HG02852 (cell line): ENCODE data around the gene RAB41.
"Not testable (repeated sequence)": the region's sequence is repeated elsewhere in the genome, so short reads cannot be mapped to it uniquely, and the experiment has no call there.

Source experiments
- ATAC-seq: cut with Tn5 transposase; IDR thresholded peaks from one replicate; pipeline ENCODE4 v1.9.1; 2021; ENCODE audit warnings: mild to moderate bottlenecking, moderate library complexity; ENCODE audit not compliant: unreplicated experiment

RAB41 gene

DNA sequence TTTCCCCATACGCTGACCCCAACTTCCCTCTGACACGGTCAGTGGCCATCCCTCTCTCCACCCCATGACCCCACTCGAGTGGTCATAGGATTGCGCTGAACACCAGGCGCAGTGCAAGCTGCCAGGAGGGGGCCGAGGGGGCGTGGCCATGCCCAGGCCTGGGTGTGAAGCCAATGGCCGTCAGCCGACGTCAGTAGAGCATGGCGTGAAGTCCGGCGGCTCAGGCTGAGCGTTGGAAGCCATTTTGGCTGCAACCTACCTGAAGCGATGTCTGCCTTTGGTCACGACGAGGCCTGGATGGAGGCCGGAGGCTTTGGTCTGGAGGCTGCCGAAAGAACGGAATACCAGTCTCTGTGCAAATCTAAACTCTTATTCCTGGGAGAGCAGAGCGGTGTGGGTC lies at the start of gene RAB41:
Gene RAB41, plus strand, starts transcription at position 222 of the 400 bp plus-strand sequence. Its CDS starts 46 bp downstream, at position 268.
- ATAC-seq = no peak

- no peak for ATAC-seq
These were observed 47.6 kb upstream of the RAB41 start, which contains the start of gene AWAT1 for GRCh38 chrX:70234355-70234754. Gene AWAT1 (plus strand): TSS chrX:70234655. CDS start chrX:70234696, 41 bp downstream.

DNA sequence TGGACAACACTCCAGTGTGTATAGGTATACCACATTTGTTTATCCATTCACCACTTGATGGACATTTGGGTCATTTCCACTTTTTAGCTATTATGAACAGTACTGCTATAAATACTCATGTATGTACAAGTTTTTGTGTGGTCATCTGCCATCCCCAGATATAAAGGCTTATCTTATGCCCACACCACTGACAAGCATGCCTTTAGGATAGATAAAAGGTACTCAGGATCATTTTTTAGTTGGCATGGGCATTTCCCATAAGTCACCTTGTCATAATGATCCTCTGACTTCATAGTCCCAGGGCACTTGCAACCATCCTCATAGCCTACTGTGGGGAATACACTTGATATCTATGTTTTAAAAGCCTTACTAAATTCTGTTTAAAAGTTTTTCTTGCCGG lies 41.2 kb upstream of the RAB41 start:
- no peak for ATAC-seq

DNA sequence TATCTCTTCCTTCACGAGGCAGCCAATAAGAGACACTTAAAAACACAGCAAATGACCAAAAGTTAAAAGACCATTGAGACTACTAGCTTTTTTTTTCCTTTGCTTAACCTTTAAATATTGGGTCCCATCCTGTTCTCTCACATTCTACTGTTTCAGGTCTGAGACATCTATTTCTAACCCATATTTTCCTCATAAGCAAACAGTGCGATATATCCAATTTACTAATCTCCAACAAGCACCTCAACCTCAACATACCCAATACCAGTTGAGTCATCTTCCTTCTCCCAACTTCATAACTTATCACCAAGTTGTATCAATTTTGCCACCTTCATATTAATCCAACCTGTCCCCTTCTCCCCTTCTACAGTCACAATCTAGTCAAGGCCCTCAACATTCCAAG lies 40.5 kb upstream of the RAB41 start:
- ATAC-seq = no peak

GRCh38 chrX:70243601-70244000 lies 38.4 kb upstream of the RAB41 start:
- ATAC-seq = not testable (repeated sequence)

- ATAC-seq = no peak
These were observed 37.1 kb upstream of the RAB41 start for GRCh38 chrX:70244881-70245280.

- no peak for ATAC-seq
These were observed 34.7 kb upstream of the RAB41 start for GRCh38 chrX:70247252-70247651.

DNA sequence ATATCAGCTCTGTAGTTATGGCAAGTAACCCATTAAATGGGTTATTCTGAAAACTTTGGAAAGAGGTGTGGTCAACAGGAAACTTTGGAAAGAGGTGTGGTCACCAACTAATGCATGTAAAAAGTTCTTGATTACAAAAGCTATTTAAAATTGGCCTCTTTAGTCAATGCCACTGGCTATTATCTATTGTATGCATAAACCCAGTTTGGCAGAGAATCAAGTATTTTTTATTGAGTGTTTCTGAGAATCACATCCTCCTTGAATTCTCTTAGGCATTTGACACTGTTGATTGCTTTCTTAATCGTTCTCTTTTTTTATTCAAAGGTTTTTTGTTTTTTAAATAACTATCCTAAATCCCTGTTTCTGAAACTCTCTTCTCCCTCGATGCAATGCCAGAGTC lies 29.5 kb upstream of the RAB41 start:
- no peak for ATAC-seq

DNA sequence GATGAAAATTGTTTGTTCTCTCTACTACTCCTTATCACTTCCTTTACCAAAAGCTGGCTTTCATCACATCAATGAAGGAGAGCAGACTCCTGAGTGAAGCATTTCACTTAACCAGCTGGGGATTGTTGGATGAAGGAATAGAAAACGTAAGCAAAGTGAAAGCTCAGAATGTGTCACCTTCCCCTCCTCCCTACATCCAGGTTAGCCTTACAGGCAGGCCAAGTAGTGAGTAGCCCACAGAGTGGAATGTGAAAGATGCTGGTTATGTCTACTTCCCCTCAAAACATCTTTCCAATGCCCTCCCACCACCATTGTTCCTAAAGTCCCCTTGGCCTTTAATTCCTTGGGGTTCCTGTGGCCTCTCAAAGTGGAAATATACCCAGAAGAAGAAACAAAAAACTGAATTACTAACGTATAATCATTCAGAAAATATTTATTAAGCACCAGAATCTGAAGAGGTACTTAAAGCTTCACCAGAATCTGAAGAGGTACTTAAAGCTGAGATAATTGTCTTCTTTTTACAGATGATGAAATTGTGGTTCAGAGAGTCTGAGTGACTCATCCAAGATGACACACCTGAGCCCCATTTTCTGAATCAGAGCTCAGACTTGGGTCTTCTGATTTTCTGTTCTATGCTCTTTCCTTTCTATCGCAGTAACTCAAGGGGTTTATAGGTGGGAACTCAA lies 28.5 kb upstream of the RAB41 start:
- ATAC-seq = no peak

DNA sequence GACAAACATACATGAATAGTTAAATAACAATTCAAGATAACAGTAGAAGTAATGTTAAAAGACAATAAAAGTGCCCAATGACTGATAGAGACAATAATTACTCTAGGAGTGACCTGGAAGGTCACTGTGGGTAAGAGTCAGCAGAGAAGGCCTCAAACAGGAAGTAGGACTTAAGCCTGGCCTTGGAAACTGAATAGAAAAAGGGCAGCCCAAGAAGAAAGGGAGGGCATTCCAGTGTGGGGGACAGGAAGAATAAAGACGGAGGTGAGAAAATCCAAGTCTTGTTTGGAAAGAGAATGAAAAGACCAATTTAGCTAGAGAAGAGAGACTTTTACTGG lies 27.9 kb upstream of the RAB41 start:
- ATAC-seq = no peak

GRCh38 chrX:70254909-70255308 lies 27.1 kb upstream of the RAB41 start:
- ATAC-seq = no peak

DNA sequence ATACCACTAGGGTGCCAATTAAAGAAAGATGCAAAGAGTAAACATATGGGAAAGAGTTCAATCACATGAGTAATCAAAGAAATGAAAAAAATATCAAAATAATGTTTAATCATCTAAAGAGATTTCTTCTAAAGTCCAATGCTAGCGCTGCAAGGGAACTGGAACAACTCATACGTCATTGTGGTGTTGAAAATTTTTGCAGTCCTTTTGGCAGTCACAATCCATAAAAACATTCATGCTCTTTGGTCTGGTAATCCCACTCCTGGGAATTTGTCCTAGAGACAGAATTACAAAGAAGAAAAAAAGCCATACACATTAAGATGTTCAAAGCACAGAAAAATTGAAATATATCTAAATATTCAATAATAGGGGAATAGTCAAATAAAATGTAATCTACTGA lies 26.5 kb upstream of the RAB41 start:
- no peak for ATAC-seq

- no peak for ATAC-seq
These were observed 24.3 kb upstream of the RAB41 start for GRCh38 chrX:70257423-70258288.

- ATAC-seq = no peak
These were observed 21.9 kb upstream of the RAB41 start, which contains the start of gene P2RY4 for GRCh38 chrX:70260104-70260503. Gene P2RY4 (minus strand): TSS chrX:70260204. CDS start chrX:70259624, 580 bp downstream.

DNA sequence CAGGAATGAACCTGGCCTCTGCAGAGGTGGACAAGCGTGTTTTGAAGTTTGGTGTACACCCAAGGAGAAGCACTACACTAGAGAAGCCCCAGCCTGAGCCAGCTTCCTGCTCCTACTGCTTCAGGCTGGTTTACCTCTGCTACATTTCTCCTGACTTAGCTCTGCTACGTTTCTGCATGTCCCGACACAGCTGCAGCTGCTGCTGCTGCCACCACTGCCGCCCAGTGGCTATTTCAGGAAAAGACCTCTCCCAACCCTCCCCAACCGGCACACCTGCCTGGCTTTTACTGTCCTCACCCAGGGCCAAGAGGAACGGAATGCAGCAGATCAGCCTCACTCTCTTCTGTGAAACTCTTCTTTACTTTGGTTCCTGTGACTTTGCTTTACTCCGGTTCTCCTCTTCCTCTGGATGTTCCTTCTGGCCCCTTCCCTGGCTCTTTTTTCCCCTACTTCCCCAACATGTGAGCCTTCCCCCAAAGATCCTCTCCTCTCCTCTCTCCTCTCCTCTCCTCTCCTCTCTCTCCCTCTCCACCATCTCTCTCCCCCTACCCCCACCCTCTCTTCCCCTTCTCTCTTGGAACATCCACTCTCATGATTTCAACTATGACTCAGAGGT lies 18.9 kb upstream of the RAB41 start:
- no peak for ATAC-seq

DNA sequence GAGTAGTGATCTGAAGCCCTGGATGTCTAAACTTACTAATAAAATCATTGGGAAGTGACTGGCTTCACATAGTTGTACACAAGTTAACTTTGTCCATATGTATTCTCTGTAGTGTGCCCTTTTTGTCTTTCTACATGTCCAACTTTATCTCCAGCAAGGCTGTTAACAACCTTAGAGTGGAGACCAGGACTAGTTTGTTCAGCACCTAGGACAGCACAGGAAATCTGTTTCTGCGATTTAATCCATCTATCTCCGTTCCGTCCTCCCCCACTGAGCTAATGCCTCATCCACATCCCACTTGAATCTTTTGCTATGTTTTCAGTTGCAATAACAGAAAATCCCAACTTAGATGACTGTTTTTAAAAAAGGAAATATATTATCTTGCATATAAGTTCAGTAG lies 17.2 kb upstream of the RAB41 start:
- no peak for ATAC-seq

DNA sequence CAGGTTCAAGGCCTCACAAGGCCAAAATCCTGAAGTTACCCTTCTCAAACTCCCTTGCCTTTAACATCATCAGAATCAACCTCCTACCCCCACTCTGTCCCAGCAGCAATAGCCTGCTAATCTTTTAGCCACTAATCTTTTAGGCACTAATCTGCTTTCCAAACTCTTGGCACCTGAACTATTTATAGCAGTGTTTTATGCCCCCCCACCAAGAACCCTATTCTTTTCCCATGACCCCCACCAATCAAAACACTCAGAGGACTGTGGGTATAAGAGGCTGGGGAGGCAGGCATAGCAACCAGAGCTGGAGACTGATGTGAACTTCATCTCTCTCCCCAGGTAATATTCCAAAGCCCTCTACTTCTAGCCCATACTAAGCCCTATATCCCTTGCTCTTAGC lies 13.9 kb upstream of the RAB41 start, which contains the start of gene ARR3:
Gene ARR3, plus strand, starts transcription at position 301 of the 400 bp plus-strand sequence. CDS start 1,052 bp downstream, outside the sequence.
- ATAC-seq = no peak

- ATAC-seq = not testable (repeated sequence)
These were observed 7.9 kb upstream of the RAB41 start for GRCh38 chrX:70274029-70274428.

GRCh38 chrX:70279081-70279480 lies 2.9 kb upstream of the RAB41 start:
- ATAC-seq = no peak

- ATAC-seq = no peak
These were observed 1.4 kb upstream of the RAB41 start for GRCh38 chrX:70280573-70280972.

DNA sequence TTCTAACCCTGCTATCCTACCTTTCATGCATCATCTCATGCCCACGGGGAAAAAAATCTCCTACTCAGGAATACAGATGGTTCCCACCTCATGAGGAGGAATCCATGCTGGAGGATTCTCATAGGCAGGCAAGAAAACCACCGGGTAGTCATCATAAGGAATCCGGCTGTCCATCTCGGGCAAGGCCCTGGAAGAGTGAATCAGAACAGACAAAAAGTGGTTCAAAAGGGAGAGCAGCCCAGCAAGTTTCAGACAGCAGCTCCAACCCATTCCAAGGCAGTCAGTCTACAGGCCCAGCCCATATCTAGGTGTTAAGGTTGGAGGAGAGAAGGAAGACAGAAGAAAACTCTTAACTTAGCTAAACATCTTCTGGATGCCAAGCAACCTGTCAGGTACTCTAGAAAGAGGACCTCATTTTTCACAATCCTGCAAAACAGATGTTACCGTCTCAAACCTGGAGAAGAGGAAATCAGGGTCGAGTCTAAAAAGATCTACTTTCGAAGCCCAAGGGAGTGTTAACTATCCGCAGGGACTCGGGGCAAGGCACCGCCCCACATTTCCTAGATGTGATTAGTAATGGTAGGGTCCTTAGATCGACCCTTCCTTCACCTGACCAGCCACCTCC lies 7.3 kb downstream of the RAB41 start:
- peak; percentile 18 for ATAC-seq
